HG03095 (cell line): ENCODE data around the gene C11orf98.
"Not testable (repeated sequence)": the region's sequence is repeated elsewhere in the genome, so short reads cannot be mapped to it uniquely, and the experiment has no call there.

Experiments used
- ATAC-seq: cut with Tn5 transposase; IDR thresholded peaks from one replicate; pipeline ENCODE4 v1.9.1; 2021; ENCODE audit warnings: moderate library complexity; ENCODE audit not compliant: unreplicated experiment

C11orf98 gene

DNA sequence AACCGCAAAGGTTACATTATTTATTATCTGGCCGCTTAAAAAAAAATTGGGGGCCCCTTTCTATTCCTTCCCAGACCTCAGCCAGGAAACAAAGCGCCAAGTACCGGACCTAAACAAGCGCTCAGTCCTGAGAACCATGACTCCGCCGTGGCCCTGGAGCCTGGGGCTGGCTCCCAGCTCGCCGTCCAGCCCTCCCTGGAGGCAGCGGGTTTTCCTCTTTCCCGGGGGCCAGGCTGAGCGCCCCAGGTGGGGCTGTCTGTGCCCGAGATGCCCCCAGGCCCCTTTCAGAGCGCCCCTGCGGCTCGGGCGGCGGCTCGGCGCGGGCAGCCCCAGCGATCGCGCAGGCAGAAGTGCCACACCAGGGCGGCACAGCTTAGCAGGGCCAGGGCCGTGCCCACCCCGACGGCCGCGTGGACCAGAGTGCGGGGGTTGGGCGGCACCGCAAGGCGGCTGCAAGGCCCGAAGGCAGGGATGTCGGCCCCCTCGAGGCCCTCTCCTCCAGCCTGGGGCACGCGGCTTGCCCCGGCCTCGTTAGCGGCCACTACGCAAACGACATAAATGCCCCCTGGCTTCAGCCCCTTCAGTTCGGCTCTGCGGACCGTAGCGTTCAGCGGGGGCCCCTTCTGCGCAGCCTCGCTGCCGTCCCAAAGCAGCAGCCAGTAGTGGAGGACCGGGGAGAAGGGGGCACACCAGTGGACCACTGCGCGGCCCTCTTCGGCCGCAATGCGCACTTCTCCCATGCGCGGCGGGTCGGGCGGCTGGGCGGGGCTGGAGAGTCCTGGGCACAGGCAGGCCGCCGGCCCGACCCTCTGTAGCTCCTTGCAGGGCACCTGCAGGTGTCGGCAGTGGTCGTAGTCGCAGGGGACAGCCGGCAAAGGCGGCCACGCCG is 22.7 kb upstream of the C11orf98 start:
- no peak for ATAC-seq

DNA sequence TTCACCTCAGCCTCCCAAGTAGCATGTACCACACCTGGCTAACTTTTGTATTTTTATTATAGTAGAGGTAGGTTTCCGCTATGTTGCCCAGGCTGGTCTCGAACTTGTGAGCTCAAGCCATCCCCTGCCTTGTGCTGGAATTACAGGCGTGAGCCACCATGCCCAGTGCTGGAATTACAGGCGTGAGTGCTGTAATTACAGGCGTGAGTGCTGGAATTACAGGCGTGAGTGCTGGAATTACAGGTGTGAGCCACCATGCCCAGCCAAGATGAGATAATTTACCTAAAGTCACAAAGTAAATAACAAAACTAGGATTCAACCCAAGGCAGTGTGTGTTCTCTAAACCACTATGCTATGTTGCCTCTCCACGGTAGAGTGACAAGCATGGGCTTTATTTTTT is 17.5 kb upstream of the C11orf98 start:
- ATAC-seq: no peak

DNA sequence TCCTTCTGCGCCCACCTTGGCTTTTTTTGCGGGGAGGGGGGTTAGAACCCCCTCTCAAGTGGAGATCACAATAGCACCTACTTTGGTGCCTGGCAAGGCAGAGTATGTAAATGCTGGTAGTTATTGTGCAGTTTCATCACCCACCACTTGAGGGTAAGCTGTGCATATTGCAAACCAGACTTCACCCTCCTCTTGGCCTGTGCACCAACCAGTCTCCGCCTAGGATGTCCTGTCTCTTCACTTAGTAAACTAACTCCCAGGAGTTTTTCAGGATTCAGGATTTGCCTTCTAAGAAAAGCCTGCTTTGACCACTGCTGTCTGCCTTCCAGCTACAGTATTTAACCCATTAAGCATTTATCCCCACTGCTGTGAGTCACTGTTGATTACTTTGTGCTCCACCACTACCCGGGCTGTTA is 15.8 kb upstream of the C11orf98 start:
- peak; percentile 47 for ATAC-seq

DNA sequence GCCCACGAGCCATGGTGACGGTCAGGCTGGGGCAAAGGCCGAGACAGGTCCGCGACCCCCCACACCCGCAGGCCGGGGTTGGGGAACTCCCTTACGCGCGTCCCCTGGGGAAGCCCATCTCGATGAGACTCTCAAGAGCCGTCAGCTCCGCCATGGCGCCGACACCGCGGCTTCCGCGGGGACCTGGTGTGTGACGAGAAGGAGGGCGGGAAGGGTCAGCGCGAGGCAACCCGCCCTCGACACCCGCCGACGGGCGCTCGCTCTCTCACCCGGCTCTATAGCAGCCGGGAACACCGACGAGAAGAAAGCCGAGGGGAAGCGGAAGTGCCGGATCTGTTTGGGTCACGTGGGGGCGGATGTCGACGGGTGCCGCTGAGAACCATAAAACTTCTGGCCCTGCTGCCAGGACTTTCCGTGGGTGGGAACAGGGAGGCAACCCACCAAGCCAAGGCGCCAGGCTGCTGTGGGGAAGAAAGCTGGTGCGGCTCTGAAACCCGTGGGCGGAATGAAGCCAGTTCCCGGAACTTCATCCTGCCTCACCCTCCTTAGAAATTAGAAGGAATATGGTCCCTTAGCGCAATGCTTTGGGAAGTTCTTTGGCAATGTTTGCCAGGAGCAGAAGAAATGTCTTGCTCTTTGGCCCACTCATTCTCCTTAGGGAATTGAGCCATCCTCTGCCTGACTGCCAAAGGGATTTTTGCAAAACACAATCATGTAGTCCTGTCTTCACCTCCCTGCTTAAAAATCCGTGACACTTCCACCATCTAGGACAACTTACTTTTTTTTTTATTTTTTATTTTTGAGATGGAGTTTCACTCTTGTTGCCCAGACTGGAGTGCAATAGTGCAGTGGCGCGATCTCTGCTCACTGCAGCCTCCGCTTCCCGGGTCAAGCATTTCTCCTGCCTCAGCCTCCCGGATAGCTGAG is 14.0 kb upstream of the C11orf98 start, which contains the start of gene UBXN1:
Gene UBXN1, minus strand, starts transcription at position 304 of the 927 bp plus-strand sequence. Its CDS starts 150 bp downstream, at position 154.
- ATAC-seq: peak; percentile 73

DNA sequence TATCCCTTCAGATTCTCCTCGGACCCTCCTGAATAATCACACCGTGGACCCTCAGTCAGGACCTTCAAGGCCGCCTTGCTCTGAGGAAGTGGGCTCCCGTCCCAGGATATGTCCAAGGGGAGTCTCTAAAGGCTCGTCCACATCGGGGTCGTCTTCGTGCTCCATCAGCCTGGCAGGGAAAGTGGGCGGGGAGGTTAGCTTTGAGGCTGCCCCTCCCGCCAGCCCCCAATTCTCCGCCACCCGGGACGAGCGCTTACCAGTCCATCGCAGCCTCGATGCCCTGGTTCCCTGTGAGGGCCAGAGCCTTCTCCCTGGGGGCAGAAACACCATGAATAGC is 13.4 kb upstream of the C11orf98 start:
- no peak for ATAC-seq

DNA sequence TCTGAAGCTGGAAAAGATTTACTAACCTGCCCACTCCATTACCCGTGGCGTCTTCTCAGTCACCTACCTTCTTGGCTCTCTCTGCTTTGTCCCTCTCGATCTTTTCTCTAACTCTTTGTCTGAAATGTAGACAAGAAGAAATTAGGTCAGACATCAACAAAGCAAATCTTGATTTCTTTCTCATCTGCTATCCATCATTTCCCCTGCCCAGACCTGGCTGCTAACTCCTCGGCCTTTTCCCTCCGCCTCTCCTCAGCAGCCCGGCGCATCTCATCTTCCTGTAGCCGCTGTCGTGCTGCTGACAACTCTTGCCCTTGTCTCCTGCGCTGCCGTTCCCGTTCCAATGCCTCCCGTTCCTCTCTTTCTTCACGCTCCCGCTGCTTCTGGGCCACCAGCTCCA is 12.7 kb upstream of the C11orf98 start:
- no peak for ATAC-seq

DNA sequence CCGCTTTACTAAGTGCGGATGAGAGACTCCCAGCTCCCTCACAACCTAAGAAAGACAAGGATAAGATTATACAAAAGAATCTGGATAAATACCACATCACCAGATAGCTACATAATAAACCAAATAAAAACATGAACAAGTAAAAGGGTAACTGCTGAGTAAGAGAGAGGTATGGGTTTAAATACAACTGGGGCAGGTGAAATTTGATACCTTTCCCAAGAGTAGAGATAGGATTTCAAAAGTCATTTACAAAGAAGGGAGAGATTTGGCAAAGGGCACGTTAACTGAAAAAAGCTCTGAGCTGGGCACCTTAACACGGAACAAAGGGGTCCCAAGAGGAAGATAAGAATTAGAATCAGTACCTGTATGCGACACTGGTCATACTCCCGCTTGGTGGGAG is 12.1 kb upstream of the C11orf98 start:
- no peak for ATAC-seq

DNA sequence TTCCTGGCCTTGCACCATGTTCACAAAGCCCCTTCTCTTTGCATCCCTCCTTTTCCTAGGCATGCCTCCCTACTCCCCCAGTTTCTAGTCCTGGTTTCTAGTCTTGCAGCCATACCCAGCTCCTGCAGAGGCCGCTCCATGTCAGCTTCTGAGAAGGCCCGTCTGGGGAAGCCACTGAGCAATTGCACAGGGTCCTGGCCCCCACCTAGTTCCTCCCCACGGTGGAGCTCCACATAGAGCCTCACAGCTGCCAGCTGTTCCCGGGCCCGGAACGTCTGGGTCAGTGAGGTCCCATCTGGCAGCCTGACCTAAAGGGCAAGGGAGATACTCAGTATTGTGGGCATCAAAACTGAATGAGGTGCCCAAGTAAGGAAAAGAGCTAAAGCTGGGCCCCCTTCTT is 11.7 kb upstream of the C11orf98 start:
- no peak for ATAC-seq

DNA sequence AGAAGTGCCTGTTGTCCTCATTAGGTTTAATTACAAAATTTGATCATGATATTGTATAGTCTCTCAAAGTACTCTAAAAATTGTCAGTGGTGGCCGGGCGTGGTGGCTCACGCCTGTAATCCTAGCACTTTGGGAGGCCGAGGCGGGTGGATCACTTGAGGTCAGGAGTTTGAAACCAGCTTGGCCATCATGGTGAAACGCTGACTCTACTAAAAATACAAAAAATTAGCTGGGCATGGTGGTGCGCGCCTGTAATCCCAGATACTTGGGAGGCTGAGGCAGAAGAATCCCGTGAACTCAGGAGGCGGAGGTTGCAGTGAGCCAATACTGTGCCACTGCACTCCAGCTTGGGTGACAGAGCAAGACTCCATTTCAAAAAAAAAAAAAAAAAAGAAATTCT is 10.4 kb upstream of the C11orf98 start:
- not testable (repeated sequence) for ATAC-seq

DNA sequence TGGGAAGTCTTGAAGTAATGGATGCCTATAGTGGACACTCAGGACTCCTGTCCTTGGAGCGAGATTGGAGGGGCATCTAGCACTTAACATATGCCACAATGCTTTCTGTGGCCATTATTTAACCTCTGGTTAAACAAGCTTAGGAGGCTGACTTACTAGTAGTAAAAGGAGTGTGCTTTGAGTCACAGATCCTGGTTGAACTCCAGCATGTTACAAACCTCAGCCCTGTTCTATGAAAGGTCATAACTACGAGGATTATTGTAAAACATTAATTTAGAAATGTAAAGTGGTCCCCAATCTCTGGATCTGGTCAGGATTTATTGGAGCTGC is 8.2 kb upstream of the C11orf98 start:
- no peak for ATAC-seq

DNA sequence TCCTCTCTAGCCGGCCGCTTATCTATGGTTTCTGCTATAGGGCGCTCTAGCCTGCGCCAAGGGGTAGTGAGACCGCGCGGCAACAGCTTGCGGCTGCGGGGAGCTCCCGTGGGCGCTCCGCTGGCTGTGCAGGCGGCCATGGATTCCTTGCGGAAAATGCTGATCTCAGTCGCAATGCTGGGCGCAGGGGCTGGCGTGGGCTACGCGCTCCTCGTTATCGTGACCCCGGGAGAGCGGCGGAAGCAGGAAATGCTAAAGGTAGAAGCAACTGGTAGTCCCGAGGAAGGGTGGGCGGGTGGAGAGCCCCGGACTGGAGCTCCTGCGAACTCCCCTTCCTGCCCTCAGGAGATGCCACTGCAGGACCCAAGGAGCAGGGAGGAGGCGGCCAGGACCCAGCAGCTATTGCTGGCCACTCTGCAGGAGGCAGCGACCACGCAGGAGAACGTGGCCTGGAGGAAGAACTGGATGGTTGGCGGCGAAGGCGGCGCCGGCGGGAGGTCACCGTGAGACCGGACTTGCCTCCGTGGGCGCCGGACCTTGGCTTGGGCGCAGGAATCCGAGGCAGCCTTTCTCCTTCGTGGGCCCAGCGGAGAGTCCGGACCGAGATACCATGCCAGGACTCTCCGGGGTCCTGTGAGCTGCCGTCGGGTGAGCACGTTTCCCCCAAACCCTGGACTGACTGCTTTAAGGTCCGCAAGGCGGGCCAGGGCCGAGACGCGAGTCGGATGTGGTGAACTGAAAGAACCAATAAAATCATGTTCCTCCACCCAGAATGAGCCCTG is 6.8 kb upstream of the C11orf98 start, which contains the start of the genes LBHD1 and UQCC3:
Gene LBHD1, minus strand, starts transcription at position 660 of the 782 bp plus-strand sequence. CDS start 2,236 bp downstream, outside the sequence.
Gene UQCC3, plus strand, starts transcription at position 66 of the 782 bp plus-strand sequence. Its CDS starts 73 bp downstream, at position 139.
- peak; percentile 48 for ATAC-seq

DNA sequence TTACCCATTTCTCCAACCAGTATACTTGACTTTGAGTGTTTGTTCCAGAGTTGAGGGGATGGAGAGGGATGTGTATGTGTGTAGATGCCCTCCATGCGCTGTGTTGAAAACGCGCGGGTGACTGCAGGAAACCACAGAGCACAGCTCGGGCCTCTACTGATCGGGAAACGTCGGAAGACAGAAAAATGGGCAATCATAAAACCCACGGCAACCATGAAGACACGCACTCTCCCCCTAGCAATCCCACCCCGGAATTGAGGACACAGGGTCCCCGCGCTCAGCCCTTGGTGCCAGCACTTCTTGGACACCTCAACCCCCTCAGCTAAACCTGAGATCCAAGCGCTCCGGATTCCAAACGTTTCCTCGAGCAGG is 6.2 kb upstream of the C11orf98 start:
- ATAC-seq: peak; percentile 11

DNA sequence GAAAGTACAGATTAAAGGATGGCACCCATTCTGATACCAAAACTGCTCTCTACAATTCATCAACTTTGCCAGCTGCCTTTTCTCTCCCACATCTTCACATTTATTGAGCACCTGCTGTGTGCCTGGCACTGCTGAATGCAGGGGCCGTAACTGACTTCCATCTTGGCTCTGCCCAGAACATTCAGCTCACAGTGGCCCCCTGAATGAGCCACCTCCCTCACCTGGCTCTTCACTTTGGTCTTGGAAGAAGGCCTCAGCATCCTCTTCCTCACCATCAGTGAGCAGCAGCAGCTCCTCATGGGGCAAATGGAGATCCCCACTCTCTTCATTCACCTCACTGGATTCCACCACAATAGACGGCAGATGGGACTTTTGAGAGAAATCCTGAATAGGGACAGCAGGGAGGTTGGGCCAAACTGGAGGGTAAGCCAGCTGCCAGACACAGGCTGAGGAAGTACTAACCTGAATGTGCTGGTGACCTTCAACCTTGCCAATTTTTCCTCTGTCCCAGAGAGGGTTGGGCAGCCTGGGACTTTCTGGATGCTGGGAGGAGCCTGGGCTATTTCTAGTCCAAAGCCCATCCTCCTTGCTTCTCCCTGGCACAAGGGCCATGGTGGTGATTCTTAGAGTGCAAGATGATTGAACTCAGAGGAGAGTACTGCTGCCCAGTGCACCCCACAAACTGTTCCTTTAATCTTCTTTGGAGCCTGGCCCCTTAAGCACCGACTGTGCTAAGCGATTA is 4.6 kb upstream of the C11orf98 start:
- ATAC-seq: no peak

DNA sequence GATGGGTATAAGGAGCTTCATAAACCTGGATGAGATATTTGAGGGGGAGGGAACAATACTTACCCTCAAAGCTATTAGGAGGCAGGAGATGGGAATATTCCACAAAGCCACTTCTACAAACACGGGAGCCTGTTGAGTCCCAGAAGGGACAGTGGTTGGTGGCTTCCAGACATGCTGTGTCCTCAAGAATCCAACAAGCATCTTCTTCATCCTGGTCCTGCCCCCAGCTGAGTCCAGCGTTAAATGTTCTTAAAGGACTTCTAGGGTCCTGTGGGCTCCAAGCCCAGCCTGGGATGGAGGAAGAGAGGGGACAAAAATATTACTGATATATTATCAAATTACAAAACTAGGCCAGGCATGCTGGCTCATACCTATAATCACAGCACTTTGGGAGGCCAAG is 2.5 kb upstream of the C11orf98 start:
- ATAC-seq: no peak

DNA sequence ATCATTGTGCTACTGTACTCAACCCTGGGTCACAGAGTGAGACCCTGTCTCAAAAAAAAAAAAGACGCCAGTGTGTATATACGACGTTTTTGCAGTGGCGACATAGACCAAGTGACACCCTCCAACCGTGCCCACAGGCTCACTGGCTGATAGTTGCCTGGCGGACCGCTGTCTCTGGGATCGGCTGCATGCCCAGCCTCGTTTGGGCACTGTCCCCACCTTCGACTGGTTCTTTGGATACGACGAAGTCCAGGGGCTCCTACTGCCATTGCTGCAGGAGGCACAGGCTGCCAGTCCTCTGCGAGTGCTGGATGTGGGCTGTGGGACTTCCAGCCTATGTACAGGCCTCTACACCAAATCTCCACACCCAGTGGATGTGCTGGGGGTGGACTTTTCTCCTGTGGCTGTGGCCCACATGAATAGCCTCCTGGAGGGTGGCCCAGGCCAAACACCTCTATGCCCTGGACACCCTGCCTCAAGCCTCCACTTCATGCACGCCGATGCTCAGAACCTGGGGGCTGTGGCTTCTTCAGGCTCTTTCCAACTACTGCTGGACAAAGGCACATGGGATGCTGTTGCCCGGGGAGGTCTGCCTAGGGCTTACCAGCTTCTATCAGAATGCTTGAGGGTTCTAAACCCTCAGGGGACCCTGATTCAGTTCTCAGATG is 1.4 kb upstream of the C11orf98 start:
- no peak for ATAC-seq

DNA sequence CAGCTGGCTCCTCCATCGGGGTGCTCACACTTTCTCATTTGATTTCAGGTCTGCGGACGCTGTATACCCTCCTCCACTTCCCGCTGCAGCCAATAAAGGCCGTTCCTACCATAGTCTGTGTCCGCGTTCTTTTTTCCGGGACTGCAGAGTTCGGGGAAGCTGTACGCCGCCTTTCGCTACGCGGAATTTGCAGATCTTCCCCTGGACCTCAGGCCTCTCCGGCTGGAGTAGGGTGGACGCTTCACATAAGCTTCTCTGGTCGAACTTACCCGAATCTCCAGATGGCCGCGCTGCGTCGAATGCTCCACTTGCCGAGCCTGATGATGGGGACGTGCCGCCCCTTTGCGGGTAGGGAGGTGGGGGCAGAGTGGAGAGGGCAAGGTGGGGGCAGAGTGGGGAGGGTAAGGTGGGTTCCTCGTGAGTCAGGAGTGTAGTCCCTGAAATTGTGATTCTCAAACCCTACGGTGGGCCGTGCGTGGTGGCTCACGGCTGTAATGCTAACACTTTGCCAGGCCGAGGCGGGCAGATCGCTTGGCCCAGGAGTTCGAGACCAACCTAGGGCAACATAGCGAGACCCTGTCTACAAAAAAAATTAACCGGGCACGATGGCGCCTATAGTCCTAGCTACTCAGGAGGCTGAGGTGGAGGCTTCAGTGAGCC is 719 bp upstream of the C11orf98 start:
- ATAC-seq: peak; percentile 13

DNA sequence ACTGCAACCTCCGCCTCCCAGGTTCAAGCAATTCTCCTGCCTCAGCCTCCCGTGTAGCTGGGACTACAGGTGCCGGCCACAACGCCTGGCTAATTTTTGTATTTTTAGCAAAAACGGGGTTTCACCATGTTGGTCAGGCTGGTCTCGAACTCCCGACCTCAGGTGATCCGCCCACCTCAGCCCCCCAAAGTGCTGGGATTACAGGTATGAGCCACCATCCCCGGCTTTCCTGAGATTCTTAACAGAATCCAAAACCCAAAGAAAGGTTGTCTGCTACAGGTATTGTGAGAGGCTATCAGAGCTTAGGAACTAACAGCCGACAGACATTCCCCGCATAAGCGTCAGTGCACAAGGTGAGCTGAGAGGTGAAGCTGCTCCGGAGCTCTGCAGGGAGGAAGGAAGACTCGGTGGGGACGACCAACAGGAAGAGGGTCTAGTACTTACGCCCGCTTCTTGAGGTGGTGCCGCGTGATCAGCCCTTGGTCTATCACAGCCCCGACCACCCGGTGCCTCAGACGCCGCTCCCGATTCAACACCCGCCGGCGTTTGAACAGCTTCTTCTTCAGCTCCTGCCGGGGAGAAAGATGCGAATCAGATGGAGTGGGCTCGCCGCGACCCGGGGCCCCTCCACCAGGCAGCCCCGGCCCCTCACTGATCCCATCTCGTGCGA is 470 bp downstream of the C11orf98 start:
- peak; percentile 25 for ATAC-seq

DNA sequence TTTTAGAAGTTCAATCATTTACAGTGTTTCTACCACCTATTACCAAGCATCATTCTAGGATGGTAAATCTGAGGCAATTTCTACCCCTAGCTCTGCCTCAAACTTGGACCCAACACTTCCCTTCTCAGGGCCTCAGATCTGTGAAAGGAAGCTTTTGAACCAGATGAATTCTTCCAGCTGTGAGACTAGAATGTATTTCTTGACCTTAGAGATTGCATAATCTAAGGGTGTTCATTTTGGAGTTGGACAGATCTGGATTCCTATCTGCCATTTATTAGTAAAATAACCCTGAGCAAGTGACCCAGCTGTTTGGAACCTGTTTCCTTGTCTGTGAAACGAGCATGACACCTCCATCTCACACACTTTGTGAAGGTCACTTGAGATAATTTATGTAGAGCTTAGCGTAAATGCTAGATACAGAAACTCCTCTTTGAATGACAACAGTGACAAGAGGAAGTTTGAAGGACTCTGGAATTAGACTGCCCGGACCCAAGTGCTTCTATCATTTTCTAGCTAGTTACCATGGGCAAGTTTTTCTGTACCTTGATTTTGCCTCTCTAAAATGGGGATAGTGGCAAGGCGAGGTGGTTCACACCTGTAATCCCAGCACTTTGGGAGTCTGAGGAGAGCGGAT is 8.1 kb downstream of the C11orf98 start:
- no peak for ATAC-seq
